ENCODE results near the gene PIGU.
"Not testable (repeated sequence)": the region's sequence is repeated elsewhere in the genome, so short reads cannot be mapped to it uniquely, and the experiment has no call there.

Gene PIGU

DNA sequence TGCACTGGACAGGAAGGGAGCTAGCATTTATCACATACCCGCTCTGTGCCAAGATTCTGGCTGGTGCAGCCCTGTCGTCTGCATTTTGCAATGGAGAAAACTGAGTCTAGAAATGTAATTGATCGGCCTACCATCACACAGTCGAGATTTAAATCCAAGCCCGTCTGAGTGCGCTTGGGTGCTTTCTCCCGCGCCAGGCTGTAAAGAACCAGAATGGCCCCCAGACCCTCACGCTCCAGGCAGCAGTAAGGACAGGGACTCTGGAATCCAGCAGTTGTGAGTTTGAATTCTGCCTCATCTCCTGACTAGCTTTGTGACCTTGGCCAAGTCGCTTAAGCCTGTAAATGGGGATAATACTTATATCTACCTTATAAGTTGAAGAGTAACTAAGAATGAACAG, 149.9 kb downstream of the PIGU start:
- DNase-seq = no peak

DNA sequence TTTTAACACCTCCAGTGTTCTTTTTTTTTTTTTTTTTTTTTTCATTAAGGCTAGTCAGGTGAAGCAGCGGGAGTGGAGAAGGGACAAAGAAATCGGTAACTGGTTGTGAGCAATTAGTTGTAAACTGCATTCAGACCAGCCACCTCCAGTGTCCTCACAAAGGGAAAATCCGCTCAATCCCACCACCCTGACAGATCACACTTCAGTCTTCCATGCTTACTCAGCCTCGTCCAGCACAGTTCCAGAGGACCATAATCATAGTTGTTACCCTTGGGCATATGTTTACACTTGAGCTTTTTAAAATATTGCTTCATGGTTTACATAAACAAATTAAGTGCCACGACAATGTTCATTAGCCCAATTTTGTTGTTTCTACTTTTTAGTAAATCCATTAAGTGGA, 150.4 kb downstream of the PIGU start:
- no peak for DNase-seq

DNA sequence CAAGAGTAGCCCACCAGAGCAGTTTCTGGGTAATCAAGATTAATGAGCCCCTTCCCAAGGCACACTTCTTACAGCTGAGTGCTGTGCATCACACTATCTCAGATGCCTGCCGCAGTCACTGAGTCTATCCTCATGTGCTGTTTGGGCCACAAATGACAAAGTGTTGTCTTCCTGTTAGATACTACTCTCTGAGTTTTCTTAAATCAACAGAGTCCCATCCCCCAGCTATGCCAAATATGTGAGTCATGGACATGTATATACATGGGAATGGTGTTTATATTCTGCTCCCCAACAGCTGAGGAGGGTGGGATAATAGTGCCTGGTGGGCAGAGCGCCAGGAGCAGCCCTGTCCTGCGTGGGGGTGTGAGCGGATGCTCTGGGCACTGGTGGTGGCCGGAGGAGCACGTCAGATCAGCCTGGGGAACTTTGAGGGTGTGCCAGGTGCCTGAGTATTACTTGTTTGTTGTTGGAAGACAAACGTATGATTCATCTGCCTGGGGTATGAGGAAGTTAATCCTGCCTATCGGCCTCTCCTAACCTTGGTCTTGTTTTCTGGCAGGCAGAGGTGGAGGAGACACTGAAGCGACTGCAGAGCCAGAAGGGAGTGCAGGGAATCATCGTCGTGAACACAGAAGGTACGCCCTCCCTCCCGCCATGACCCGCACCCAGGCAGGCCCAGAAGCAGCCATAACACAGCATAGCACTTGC, 151.0 kb downstream of the PIGU start:
- no peak for DNase-seq

DNA sequence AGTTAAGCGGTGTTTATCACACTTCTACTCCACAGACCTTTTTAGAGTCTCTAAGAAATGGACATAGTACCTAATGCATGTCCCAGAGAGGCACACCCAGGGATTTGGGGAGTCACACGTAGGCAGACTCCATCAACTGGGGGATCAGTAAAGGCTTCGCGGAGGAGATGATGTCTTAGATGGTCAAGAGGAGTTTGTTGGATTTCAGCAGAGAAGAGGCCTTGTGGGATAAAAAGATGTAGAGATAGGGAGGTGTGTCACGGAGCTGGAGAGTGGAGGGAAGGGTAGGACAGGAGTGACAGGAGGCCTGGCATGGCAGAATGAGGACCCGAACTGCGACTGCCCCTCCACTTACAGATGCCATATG, 151.6 kb downstream of the PIGU start:
- DNase-seq = no peak

DNA sequence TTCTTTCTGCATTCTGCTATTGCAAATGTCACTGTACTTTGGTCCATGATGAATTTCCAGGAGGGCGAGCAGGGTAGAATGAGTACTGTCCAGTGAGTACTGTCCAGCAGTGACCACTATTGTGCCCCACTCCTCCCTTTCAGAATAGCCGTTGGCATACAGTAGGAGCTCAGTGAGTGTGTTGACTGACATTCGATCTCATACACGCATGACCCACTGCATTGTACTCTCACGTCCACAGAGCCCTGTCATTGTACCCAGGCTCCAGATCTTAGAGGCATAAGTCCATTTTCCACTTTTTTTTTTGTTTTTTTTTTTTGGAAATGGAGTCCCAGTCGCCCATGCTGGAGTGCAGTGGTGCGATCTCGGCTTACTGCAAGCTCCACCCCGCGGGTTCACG, 152.5 kb downstream of the PIGU start:
- no peak for DNase-seq

DNA sequence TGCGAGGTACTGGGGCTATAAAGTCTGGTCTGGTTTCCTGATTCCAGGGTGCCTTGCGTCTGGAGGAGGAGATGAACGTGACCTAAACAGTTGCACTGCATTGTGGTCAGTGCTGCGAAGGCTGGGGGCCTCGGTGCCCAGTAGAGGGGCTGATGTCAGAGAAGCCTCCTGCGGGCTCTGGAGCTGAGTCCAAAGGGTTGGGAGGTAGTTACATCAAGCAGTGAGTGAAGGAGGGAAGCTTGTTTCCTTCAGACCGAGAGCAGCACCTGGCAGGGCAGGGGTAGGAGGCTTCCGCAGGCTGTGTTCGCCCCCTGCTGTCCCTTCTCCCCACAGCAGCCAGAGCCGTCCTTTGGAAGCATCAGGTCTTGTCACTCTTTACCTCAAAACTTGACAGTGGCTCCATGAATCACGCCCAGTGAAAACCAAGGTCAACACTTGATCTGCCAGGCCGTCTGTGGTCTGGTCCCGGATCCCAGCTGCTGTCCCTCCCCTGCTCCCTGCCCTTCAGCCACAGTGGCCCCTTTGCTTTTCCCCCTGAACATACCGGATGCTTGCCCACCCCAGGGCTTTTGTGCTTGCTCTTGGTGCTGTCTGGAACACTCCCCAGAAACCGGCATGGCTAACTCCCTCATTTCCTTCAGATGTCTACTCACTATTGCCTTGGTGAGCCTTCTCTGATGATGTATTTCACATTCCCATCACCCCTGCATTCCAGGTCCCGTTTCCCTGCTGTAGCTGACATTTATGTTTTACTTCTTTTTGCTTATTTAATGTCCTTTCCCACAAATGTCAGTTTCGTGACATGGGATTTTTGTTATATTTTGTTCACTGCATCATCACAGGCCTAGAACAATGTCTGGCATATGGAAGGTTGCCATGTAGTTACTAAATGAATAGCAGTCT, 153.7 kb downstream of the PIGU start:
- peak; percentile 72 for DNase-seq

DNA sequence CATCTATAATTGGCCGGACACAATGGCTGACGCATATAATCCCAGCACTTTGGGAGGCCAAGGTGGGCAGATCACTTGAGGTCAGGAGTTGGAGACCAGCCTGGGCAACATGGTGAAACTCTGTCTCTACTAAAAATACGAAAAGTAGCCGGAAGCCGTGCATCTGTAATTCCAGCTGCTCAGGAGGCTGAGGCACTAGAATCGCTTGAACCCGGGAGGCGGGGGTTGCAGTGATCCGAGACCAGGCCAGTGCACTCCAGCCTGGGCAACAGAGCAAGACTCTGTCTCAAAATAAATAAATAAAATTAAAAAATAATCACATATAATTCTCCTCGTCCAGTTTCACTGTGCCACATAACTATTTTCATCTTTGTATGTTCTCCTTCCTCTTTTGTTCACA, 157.1 kb downstream of the PIGU start:
- DNase-seq = not testable (repeated sequence)

DNA sequence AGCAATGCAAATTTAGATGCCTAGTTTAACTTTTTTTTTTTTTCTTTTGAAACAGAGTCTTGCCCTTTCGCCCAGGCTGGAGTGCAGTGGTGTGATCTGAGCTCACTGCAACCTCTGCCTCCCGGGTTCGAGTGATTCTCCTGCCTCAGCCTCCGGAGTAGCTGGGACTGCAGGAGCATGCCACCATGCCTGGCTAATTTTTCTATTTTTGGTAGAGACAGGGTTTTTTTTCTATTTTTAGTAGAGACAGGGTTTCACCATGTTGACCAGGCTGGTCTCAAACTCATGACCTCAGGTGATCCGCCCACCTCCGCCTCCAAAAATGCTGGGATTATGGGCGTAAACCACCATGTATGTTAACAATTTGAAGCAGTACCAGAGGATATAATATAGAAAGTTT, 158.0 kb downstream of the PIGU start:
- DNase-seq = not testable (repeated sequence)

DNA sequence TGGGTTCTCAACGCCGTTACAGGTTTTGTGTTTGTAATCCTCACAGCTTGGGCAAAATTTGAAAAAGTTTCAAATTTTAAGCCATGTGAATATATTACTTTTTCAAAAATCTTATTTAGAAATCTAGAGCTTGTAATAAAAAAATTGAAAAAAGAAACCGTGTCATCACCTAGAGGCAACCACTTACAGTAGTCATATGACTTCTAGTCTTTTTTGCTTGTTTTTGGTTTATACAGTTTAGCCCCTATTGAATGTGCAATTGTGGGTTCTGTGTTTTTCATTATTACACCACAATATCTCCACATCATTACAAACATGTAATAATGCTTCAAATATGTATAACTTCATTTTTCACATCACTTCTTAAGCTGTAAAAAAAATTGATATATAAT, 159.8 kb downstream of the PIGU start:
- no peak for DNase-seq

DNA sequence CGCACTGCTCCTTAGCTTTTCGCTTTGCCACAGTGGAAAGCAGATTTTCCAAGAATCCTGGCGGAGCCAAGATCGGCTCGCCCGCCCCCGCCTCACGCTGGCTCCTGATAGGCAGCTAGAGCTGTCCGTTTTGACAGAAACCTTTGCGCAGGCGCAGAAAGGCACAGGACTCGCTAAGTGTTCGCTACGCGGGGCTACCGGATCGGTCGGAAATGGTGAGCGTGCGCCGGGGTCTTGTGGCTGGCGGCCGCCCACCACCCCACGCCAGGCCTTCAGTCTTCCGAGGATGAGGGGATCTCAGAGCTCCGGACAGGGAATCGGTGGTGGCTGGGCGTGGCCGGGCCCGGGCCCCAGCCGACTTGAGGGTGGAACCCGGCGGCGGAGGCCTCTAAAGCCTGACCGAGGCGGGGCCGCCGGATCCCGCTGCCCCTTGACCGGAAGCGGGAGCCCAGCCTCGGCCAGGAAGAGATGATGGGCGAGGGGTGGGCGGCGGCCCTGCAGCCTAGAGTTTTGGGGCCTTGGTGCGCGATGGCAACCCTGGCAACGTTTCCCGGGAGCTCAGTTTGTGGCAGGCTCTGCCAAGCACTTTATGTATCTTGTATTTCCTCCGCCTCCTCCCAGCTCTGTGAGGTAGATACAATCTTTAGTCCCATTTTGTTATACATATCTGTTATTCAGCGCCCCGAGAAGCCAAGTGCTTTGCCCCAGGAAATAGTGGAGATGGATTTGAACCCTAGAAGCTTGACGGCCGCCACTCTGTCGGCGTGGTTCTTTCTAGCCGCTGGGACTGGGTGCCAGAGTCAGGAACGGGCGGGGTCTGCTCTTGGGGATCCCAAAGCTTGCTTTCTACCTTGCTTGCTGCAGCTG, 160.4 kb downstream of the PIGU start, which contains the start of gene DYNLRB1:
DYNLRB1 (plus strand) TSS at position 176 of the 867 bp plus-strand sequence; CDS start at position 213, 37 bp downstream.
- peak; percentile 97 for DNase-seq

DNA sequence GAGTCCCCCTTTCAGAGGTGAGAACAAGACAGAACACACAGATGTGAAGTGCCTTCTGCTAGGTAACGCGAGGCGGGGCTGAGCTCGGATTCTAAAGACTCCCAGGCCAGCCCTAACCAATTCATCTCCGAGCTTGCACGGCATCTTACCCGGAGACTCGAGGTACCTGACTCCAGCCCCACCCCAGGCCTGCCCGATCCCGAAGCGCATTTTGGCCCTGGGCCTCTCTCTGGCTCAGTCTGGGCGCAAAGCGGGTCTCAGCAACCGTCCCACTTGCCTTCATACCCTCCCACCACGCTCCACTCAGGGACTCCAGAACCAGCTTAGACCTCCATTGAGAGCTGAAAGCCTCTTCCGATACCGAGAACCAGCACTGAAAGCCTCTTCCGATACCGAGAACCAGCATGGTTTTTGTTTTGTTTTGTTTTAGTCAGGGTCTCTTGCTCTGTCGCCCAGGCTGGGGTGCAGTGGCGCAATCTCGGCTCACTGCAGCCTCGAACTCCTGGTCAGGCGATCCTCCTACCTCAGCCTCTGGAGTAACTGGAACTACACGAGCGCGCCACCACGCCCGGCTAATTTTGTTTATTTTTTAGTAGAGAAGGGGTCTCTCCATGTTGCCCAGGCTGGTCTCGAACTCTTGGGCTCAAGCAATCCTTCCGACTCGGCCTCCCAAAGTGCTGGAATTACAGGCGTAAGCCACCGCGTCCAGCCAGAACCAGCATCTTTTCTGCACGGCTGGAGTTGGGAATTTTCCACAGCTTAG, 161.2 kb downstream of the PIGU start:
- peak; percentile 80 for DNase-seq

DNA sequence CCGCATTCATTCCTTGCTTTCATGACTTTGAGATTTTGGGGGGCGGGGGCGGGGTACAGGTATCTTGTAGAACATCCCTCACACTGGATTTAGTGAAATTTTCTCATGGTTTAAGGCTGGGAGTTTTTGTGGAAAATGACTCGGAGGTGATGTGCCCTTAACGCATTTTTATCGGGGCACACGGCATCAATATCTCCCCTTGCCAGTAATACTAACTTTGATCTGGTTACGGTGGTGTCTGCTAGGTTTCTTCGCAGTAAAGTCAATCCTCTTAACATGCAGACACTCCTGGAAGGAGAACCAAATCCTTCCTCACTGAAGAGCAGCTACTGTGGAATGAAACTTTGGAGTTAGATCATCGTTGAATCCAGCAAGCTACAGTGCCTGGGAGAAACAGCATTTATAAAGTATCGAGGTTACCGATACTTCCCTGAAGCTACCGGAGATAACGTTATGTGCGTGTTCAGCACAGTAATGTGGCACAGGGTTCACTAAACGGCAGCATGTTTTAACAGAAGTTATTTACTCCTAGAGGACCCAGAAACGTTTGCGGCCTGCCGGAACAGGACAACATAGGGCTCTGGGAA, 161.9 kb downstream of the PIGU start:
- no peak for DNase-seq

DNA sequence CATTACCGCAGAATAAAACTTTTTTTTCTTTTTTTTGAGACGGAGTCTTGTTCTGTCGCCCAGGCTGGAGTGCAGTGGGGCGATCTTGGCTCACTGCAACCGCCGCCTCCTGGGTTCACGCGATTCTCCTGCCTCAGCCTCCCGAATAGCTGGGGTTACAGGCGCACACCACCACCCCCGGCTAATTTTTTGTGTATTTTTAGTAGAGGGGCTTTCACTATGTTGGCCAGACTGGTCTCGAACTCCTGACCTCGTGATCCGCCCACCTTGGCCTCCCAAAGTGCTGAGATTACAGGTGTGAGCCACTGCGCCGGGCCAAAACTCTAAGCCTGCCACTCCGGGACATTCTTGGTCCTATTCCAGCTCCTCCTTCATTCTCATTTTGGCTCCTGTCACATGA, 162.9 kb downstream of the PIGU start:
- not testable (repeated sequence) for DNase-seq

DNA sequence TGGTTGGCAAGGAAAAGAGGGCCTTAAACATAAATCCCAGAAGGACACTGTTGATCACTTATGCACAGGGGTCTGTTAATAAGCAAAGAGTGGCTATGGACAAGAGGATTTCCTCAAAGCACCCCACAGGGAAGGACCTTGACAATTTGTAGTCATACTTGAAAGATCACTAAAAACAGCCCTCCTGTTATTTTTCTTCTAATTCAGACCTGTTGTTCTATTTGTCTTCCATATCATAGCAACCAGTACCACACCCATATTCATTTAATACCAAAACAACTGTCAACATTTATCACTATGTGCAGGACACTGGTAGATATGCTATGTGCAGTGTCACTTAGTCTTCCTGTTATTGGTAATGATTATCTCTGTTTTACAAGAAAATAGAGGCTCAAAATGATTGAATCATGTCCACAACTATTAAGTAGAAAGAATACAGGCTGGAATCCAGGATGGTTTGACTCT, 163.9 kb downstream of the PIGU start:
- no peak for DNase-seq

DNA sequence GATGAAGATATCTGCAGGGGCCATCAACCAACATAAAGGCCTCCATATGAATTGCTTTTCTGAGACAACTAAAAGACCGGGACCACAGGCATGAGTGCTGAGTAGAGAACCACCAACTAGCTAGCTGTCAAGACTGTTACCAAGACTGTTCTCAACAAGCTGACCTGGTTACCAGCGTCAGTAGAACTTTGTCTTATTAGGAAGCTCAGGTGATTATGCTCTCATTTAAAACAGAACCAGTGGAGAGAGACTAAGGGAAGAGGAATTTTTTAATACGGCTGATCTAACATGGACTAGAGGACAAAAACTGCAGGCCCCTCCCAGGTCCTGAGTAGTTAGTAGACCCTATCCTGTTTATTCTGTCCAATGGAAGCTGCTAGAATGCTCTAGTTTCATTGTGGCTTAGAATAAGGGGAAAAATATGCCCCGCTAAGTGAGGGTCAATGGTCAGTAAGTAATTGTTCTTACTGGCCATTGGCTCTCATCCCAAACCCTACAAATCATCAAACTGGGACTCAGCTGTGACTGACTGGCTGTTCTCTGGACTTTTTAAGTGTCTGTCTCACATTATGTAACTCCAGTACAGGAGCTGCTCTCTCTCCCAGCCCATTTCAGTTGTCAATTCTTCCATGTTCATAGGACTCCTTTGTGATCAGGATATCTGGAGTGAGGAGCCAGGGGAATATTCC, 164.5 kb downstream of the PIGU start:
- no peak for DNase-seq

DNA sequence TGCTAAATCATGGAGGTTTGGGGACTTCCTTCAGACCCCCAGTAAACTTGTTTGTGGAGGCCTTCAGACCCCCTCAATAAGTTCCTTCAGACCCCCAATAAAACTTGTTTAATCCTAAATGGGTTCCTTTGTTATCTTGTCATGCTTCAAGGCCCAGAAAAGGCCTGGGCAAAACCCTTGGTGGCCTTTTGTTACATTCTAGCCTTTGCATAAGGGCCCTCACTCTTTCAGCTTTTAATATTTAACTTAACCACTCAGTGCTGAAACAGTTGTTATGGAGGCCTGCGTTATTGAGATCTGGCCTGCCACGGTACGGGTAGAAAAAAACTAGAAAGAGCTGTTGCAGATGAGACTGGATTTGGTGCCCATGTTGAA, 165.0 kb downstream of the PIGU start:
- DNase-seq = no peak

DNA sequence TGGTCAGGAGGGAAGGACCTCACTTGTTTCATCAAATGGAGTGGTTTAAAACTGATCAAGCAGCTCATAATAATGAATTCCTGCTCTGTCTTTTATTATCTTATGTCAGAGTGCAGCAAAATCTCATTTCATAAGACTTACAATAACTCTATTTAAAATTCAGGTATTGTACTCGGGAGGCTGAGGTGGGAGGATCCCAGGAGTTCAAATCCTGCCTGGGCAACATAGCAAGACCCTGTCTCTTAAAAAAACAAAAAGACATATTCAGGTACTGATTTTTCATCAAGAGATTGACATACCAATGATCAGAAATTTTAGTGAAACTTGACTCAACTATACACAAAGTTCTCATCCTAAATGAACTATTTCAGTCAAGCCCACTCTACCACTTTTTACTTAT, 166.3 kb downstream of the PIGU start:
- no peak for DNase-seq
